HPDE6-E6E7 (cell line): ENCODE data around the gene VCP.

Source experiments
- DNase-seq: peaks from one replicate; pipeline ENCODE4 v3.0.0; 2011; ENCODE audit warnings: missing footprints; ENCODE audit errors: extremely low spot score

The VCP gene

GRCh38 chr9:35072461-35073278 lies at the start of gene VCP:
TSS of gene VCP (minus strand) at chr9:35072625. CDS start at chr9:35072353, 272 bp downstream.
- peak; percentile 100 for DNase-seq

DNA sequence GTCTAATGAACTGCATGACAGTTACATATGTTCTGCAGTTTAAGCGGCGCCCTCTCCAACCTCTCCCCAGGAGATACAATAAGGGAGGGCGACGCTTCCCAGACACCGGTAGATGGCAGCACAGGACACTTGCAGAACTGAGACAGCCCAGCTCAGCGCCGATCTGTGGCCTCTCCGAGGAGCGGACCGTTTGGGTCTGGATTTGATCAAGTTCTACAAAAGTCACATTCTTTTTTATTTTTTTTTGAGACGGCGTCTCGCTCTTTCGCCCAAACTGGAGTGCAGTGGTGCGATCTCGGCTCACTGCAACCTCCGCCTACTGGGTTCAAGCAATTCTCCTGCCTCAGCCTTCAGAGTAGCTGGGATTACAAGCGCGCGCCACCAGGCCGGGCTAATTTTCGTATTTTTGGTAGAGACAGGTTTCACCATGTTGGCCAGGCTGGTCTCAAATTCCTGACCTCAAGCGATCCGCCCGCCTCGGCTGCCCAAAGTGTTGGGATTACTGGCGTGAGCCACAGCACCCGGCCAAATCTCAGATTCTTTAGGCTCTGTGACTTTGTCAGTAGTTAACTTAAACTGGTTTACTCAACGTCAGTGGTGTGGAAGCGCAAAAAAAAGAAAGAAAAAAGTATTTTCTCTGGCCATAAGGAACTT lies 44.6 kb upstream of the VCP start:
- peak; percentile 89 for DNase-seq

- DNase-seq: no peak
Observed at GRCh38 chr9:35116539-35116897, 44.1 kb upstream of the VCP start.

GRCh38 chr9:35115680-35116538 lies 43.5 kb upstream of the VCP start, which contains the start of gene ATOSB:
TSS of gene ATOSB (minus strand) at chr9:35115862. CDS start at chr9:35108274, 7,588 bp downstream.
- DNase-seq: peak; percentile 83

GRCh38 chr9:35114840-35115628 lies 42.6 kb upstream of the VCP start:
- DNase-seq: peak; percentile 61

- DNase-seq: peak; percentile 86
Observed at GRCh38 chr9:35114113-35114839, 41.9 kb upstream of the VCP start.

DNA sequence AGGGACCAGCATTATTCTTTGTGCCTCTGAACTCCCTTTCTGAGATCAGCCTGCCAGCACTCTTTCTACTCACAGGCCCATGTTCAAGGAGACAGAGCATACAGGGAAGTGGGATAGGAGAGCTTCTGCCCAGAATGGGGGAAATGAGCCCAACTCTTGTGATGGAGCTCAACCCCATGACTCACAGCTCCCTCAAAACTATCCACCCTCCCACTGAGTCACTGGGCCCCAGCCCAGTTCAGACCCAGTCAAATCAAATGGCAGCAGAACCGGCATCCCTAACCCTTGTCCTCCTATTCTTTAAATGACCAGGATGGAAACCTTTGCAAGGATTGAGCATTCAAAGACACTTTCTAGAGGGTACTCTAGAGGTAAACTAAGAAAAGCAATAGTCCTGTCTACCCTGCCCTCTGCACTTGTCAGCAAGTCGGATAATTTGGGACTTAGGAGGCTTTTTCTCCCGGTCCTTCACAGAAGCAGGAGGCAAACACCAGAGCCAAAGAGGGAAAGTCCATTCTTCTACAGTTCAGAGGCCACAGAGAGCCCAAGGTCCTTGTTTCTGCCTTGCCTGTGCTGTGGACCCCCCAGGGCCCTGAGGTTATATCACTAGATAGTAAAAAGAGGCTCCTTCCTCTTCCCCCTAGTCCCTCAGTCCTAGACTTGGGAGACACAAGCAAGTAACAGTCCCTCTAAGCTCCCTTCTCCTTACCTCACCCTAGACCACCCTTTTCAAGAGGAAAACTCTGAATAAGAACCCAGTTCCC lies 40.0 kb upstream of the VCP start:
- DNase-seq: no peak

- peak; percentile 86 for DNase-seq
Observed at GRCh38 chr9:35111001-35111933, 38.8 kb upstream of the VCP start.

DNA sequence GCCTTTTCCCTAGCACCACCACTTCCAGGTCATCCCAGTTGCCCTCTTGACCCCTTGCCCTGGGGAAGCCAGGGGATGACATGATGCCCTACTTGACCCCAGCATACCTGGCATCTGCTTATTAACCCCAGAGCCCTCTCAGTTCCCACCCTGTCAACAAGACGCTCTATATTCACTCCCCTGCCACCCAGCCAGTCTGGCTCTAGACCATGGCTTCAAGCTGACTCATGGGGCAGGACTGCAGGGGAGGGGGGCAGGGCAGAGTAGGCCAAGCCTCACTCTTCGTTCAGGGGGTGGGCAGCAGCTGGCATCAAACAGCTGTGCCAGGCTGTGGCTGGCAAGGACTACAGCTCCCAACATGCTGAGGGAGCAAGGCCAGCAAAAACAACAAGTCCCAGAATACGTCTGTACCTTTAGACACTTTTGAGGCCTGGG lies 37.9 kb upstream of the VCP start:
- no peak for DNase-seq

GRCh38 chr9:35108946-35109575 lies 36.6 kb upstream of the VCP start:
- no peak for DNase-seq

- DNase-seq: no peak
Observed at GRCh38 chr9:35108461-35108860, 36.0 kb upstream of the VCP start.

GRCh38 chr9:35107297-35108290 lies 35.2 kb upstream of the VCP start:
- DNase-seq: no peak

GRCh38 chr9:35106343-35106730 lies 33.9 kb upstream of the VCP start:
- no peak for DNase-seq

GRCh38 chr9:35105571-35106342 lies 33.3 kb upstream of the VCP start:
- DNase-seq: no peak

DNA sequence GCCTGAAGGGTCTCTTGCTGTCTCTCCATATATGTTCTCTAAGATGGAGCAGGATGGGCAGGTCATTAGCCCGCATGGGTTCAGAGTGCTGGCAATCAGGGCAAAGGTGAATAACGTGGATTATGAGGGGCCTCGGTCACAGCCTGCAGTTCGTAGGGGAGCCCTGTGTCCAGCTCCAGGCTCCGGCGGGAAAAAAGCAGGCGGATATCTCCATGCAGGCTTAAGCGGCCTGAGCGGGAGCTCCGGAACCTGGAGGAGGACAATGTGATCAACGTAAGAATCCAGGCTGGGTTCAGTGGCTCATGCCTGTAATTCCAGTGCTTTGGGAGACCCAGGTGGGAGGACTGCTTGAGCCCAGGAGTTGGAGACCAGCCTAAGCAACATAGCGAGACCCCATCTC lies 32.7 kb upstream of the VCP start:
- no peak for DNase-seq

- DNase-seq: no peak
Observed at GRCh38 chr9:35104586-35104985, 32.2 kb upstream of the VCP start.
